Measurements from ENCODE around the gene MRPL9.
"Not testable (repeated sequence)": the region's sequence is repeated elsewhere in the genome, so short reads cannot be mapped to it uniquely, and the experiment has no call there.

Gene MRPL9

GRCh38 chr1:151783796-151784195 lies 20.5 kb upstream of the MRPL9 start:
- DNase-seq (ENCODE audit: low spot score) = no peak

- DNase-seq (ENCODE audit: low spot score) = no peak
These were observed 19.4 kb upstream of the MRPL9 start for GRCh38 chr1:151782741-151783140.

GRCh38 chr1:151782026-151782425 lies 18.7 kb upstream of the MRPL9 start:
- not testable (repeated sequence) for DNase-seq (ENCODE audit: low spot score)

- not testable (repeated sequence) for DNase-seq (ENCODE audit: low spot score)
These were observed 17.4 kb upstream of the MRPL9 start for GRCh38 chr1:151780736-151781135.

GRCh38 chr1:151779852-151780251 lies 16.6 kb upstream of the MRPL9 start:
- no peak for DNase-seq (ENCODE audit: low spot score)

- DNase-seq (ENCODE audit: low spot score) = no peak
These were observed 14.0 kb upstream of the MRPL9 start for GRCh38 chr1:151777317-151777716.

- DNase-seq (ENCODE audit: low spot score) = no peak
These were observed 13.4 kb upstream of the MRPL9 start for GRCh38 chr1:151776665-151777062.

GRCh38 chr1:151775894-151776664 lies 12.8 kb upstream of the MRPL9 start:
- DNase-seq (ENCODE audit: low spot score) = no peak

GRCh38 chr1:151774256-151774922 lies 11.1 kb upstream of the MRPL9 start:
- DNase-seq (ENCODE audit: low spot score) = no peak

- no peak for DNase-seq (ENCODE audit: low spot score)
These were observed 10.4 kb upstream of the MRPL9 start for GRCh38 chr1:151773702-151774101.

- DNase-seq (ENCODE audit: low spot score) = not testable (repeated sequence)
These were observed 6.0 kb upstream of the MRPL9 start for GRCh38 chr1:151769270-151769669.

- not testable (repeated sequence) for DNase-seq (ENCODE audit: low spot score)
These were observed 5.2 kb upstream of the MRPL9 start for GRCh38 chr1:151768351-151769066.

- no peak for DNase-seq (ENCODE audit: low spot score)
These were observed 694 bp upstream of the MRPL9 start for GRCh38 chr1:151763990-151764389.

GRCh38 chr1:151760597-151761385 lies 2.5 kb downstream of the MRPL9 start:
- no peak for DNase-seq (ENCODE audit: low spot score)

- no peak for DNase-seq (ENCODE audit: low spot score)
These were observed 4.1 kb downstream of the MRPL9 start for GRCh38 chr1:151759241-151759640.

- peak; percentile 33 for DNase-seq (ENCODE audit: low spot score)
These were observed 7.0 kb downstream of the MRPL9 start for GRCh38 chr1:151756291-151756690.

- no peak for DNase-seq (ENCODE audit: low spot score)
These were observed 21.8 kb downstream of the MRPL9 start for GRCh38 chr1:151741516-151741915.

GRCh38 chr1:151739590-151740355 lies 23.5 kb downstream of the MRPL9 start:
- no peak for DNase-seq (ENCODE audit: low spot score)

GRCh38 chr1:151737479-151737878 lies 25.8 kb downstream of the MRPL9 start:
- DNase-seq (ENCODE audit: low spot score) = no peak

- no peak for DNase-seq (ENCODE audit: low spot score)
These were observed 26.3 kb downstream of the MRPL9 start for GRCh38 chr1:151737026-151737425.

GRCh38 chr1:151733995-151734394 lies 29.3 kb downstream of the MRPL9 start:
- DNase-seq (ENCODE audit: low spot score) = not testable (repeated sequence)
